GM19099 (cell line): ENCODE measurements around the gene DCUN1D3.

Experiments
- POLR2A ChIP-seq: IDR thresholded peaks from 3 replicates; pipeline ENCODE4 v1.6.1; 2011; ENCODE audit warnings: low read depth; ENCODE audit not compliant: insufficient read length; ENCODE audit errors: extremely low read depth

DCUN1D3 gene

GRCh38 chr16:20923876-20924275 is 23.7 kb upstream of the DCUN1D3 start:
- no peak for TF ChIP-seq POLR2A

GRCh38 chr16:20920799-20921198 is 20.6 kb upstream of the DCUN1D3 start:
- no peak for TF ChIP-seq POLR2A

- no peak for TF ChIP-seq POLR2A
Observed at GRCh38 chr16:20920091-20920490, 19.9 kb upstream of the DCUN1D3 start.

- TF ChIP-seq POLR2A = no peak
Observed at GRCh38 chr16:20918486-20919239, 18.5 kb upstream of the DCUN1D3 start.

DNA sequence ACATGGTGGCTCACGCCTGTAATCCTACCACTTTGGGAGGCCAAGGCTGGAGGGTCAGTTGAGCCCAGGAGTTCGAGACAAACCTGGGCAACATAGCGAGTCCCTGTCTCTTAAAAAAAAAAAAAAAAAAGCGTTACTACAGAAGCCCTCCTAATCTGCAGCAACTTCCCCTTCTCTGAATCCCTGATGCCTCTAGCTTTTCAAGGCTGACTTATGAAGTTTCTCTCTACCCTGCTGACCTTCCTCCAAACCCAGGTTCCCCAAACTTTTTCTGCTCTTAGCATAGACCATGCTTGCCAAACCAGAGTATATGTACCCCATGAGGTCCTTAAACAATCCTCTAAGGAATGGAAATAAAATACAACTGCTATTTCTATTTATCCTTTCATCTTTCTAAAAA is 16.8 kb upstream of the DCUN1D3 start:
- no peak for TF ChIP-seq POLR2A

- TF ChIP-seq POLR2A = no peak
Observed at GRCh38 chr16:20916289-20916688, 16.1 kb upstream of the DCUN1D3 start.

GRCh38 chr16:20911361-20911760 is 11.2 kb upstream of the DCUN1D3 start:
- no peak for TF ChIP-seq POLR2A

DNA sequence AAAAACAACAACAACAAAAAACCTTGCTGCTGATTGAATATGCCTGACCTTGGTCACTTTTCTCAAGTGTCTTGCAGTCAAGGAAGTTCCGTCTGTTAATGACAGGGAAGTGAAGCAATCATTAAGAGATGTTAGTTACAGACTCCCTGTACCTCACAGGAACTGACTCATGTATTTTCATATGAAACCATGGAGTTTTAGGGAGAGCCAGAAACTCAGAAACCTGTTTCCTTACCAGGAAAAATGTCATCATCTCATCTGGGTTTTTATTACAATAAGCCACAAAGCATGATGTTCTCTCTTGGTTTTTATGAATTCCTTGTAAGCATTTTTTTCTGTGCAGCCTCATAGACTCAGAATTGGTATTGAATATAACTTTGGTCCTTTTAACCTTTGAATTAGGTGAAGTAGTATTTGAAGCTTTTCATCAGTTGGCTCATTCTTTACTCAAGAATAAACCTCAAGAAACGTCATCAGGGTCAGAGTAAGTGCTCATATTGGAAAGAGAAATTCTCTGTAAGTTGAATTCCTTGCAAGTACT is 10.7 kb upstream of the DCUN1D3 start:
- no peak for TF ChIP-seq POLR2A

DNA sequence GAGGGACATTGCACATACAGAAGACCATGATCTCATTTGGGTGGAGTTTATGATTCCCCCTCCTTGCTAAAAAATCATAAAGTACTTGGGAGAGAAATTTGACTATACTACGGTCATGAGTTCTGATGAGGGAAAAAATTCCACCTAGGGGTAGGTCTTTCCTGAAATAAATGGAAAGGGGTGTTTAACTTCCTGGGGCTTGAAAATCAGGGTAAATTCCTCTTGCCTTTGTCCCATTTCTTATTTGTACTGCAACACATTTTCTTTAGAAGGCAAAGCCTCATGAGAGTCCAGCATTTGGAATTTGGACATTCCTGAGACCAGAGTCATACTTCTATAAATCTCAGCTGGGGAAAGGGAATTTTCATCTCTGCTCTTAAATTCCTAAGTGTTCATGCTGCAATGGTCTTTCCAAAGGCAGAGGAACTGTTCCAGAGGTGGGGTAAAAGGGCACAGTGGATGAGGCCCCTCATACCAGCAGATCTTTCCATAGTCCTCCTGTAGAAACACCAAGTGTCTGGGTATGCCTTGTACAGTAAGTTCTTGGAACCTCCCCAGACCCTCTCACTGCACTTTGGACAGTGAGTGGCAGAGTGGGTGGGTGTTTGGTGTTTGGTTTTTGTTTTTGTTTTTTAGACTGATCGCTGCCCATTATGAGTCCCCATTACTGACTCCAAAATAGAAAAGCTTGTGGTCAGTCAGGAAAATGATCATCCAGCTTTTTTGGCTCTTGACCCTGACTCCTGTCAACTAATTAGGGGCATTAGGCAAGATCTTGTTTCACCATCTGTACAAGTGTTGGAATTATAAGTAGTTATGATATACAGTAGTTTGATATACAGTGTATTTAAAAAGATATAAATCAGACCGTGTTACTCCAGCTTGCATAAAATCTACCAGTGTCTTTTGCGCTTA is 6.4 kb upstream of the DCUN1D3 start:
- TF ChIP-seq POLR2A = no peak

- no peak for TF ChIP-seq POLR2A
Observed at GRCh38 chr16:20905576-20905975, 5.4 kb upstream of the DCUN1D3 start.

- no peak for TF ChIP-seq POLR2A
Observed at GRCh38 chr16:20904507-20905081, 4.4 kb upstream of the DCUN1D3 start.

DNA sequence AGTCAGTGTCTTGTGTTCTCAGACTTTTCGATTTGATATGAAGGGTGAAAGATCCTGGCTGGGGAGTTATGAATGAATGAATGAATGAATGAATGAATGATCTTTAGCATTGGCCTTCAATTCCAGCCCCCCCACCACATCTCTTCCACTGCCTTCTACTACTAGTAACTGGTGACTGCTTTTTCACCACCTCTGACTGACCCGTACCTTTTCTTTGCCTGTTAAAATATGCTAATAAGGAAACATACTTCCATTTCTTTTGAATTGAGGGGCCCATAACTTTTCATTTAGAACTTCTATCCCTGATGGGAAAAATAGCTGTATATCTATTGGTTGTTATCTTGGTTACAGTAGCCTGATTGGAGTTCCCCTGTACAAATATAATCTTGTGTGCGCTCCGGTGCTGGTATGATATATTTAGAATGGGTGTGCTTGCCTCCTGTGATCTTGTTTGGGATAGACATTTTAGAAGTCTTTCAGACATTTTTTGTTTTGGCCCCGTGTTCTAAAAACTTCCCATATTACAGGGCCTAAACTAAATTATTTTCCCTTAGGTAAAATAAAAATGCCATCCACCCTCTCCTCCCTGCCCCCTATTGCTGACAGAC is 3.8 kb upstream of the DCUN1D3 start:
- no peak for TF ChIP-seq POLR2A

DNA sequence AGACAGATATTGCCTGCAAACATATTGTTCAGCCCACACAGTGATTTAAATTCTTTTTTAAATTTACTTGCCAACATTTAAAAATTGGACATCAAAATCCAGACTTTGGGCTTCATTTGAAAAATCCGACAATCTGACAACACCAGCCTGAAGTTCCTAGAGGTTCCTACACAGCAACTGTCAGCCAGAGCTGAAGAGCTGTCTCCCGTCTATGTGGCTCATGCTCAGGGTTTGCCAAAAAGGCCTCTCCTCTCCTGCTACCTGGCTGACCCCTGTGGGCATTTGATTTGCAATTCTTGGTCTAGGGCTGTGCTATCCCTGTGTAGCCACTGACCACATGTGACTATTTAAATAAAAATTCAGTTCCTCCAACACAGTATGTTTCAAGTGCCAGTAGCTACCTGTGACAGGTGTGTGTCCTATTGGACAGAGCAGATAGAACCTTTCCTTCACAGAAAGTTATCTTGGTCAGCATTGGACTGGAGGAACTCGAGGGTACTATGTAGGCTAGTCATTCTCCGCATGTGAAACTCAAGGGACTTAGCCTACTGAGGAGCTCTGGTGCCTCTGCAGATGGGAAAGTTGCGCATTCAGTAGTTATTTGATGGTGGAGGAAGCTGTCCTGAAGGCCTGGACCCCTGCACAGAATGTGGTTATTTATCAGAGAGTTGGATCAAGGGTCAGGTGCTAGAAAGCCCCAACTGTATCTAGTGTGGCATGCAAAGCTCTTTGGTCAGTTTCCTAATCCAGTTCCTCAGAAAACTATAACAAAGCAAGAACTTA is 3.1 kb upstream of the DCUN1D3 start:
- TF ChIP-seq POLR2A = no peak

DNA sequence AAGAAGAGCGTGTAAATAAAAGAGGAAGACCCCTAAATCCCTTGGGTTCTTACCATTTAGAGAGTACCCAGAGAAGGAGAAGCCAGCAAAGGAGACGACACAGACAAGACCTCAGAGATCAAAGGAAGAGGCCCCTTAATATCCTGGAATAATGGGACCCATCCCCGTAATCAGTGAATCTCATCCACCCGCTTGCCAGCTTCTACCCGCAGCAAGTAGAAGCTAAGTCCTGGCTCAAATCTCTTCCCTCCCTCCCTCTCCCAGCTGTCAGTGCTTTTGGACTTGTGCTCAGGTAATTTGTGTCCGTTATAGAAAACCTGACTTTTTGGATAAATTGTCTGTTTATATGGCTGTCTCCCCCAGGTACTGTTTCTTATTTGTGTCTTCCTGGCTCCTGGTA is 2.3 kb upstream of the DCUN1D3 start:
- TF ChIP-seq POLR2A = no peak
